Lung (tissue), 12 donors: Measurements from ENCODE around the gene C1orf21. TPM values are rescaled to one million over a fixed set of nuclear protein-coding genes. Genes with fewer than 3 reads are reported as not detected.

Source experiments
- ATAC-seq: fragments of 200-7000 bp; cut with Tn5 transposase; one replicate; pipeline ENCODE4 v1.9.1; 2020; ENCODE audit warnings: moderate number of reproducible peaks; ENCODE audit not compliant: insufficient read depth, low FRiP score
- DNase-seq, 3 donors: peaks; one replicate each; pipeline ENCODE4 v3.0.0-alpha.2; 2013 to 2017
- H3K27ac ChIP-seq, 2 donors: one replicate each; pipeline ENCODE4 v1.5.1; 2013; ENCODE audit warnings: mild to moderate bottlenecking in 2 of 2, moderate library complexity in 2 of 2, control low read depth in 1 of 2, inconsistent platforms in 1 of 2, low read depth in 1 of 2, low read length in 1 of 2
- H3K27me3 ChIP-seq, 3 donors: one replicate each; pipeline ENCODE4 v1.5.1; 2013; ENCODE audit warnings: low read length in 2 of 3; ENCODE audit not compliant: control insufficient read depth in 3 of 3, insufficient read depth in 3 of 3
- H3K36me3 ChIP-seq, 4 donors: one replicate each; pipeline ENCODE4 v1.5.1; 2013; ENCODE audit warnings: low read length in 4 of 4, mild to moderate bottlenecking in 1 of 4, moderate library complexity in 1 of 4; ENCODE audit not compliant: control insufficient read depth in 4 of 4, insufficient read depth in 4 of 4
- H3K4me1 ChIP-seq, 5 donors: one replicate each; pipeline ENCODE4 v1.5.1; 2013; ENCODE audit warnings: low read length in 5 of 5, mild to moderate bottlenecking in 2 of 5, moderate library complexity in 1 of 5; ENCODE audit not compliant: control insufficient read depth in 5 of 5, insufficient read depth in 5 of 5
- H3K4me3 ChIP-seq: one replicate; pipeline ENCODE4 v1.5.1; 2013; ENCODE audit warnings: mild to moderate bottlenecking, control low read depth, moderate library complexity
- H3K9ac ChIP-seq, 2 donors: one replicate each; pipeline ENCODE4 v1.5.1; 2013; ENCODE audit warnings: low read length in 2 of 2, control low read depth in 1 of 2; ENCODE audit not compliant: insufficient read depth in 1 of 2
- H3K9me3 ChIP-seq, 4 donors: one replicate each; pipeline ENCODE4 v1.5.1; 2013; ENCODE audit warnings: low read length in 3 of 4, mild to moderate bottlenecking in 1 of 4, moderate library complexity in 1 of 4; ENCODE audit not compliant: control insufficient read depth in 4 of 4, insufficient read depth in 3 of 4
- WGBS, 2 donors: extraction: QIAGEN DNeasy Blood & Tissue Kit; methylation state at CpG; one replicate each; pipeline ENCODE4 v1.1.7; 2013; 5-methylcytosine and 5-hydroxymethylcytosine counted together
- polyA plus RNA-seq, 2 donors: library from polyadenylated mRNA; stranded (reverse); fragments of 200-250 nt; gene quantifications; one replicate each; pipeline ENCODE4 v1.2.1, GENCODE V29; 2013
- total RNA-seq, 2 donors: library from RNA; depleted of rRNA in 1 of 2; stranded (reverse); fragments of >200 nt in 1 of 2; gene quantifications; one replicate each; pipeline ENCODE4 v1.2.1, GENCODE V29; 2014 to 2021
- TF ChIP-seq, protein P1 (sequence below): IDR thresholded peaks from 2 replicates; pipeline ENCODE4 v1.5.1; 2012; ENCODE audit warnings: mild to moderate bottlenecking; ENCODE audit errors: control extremely low read depth, extremely low read depth
- donor health status: control.
- donor health status: control.
- donor health status: Bipolar disorder and iron deficiency.
- donor health status: healthy.
- donor health status: DM: yes; HTN: yes; CAD: no.

Gene C1orf21
- total and polyA plus RNA-seq, 4 donors: 16.2 to 59.9 (median 45.5) TPM

GRCh38 chr1:184438363-184438762, 51.5 kb downstream of the C1orf21 start:
- TF ChIP-seq, protein P1, sequence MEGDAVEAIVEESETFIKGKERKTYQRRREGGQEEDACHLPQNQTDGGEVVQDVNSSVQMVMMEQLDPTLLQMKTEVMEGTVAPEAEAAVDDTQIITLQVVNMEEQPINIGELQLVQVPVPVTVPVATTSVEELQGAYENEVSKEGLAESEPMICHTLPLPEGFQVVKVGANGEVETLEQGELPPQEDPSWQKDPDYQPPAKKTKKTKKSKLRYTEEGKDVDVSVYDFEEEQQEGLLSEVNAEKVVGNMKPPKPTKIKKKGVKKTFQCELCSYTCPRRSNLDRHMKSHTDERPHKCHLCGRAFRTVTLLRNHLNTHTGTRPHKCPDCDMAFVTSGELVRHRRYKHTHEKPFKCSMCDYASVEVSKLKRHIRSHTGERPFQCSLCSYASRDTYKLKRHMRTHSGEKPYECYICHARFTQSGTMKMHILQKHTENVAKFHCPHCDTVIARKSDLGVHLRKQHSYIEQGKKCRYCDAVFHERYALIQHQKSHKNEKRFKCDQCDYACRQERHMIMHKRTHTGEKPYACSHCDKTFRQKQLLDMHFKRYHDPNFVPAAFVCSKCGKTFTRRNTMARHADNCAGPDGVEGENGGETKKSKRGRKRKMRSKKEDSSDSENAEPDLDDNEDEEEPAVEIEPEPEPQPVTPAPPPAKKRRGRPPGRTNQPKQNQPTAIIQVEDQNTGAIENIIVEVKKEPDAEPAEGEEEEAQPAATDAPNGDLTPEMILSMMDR: no peak
- ATAC-seq: no peak
- WGBS, 2 donors: 95% methylated on average over 2 of the region's 2 CpGs

GRCh38 chr1:184442260-184442659, 55.4 kb downstream of the C1orf21 start:
- TF ChIP-seq, protein P1: no peak
- Histone ChIP-seq H3K27me3 (no peaks in the 10 kb centered on the region), H3K36me3 (no peaks in the 10 kb centered on the region), H3K4me3 (no peak overlapping the region), H3K9ac (no peak overlapping the region), H3K27ac (no peak overlapping the region), H3K9me3 (no peaks in the 10 kb centered on the region), H3K4me1 (peaks cover 0 to 23% (median 0%) of the 10 kb centered on the region in 5 donors)
- DNase-seq (no peak), ATAC-seq (no peak)
- 89 to 97% methylated on average over 3 of the region's 3 CpGs for WGBS, 2 donors

More at GRCh38 chr1:184438363-184438762, 51.5 kb downstream of the C1orf21 start:
- Histone ChIP-seq H3K27ac (no peak overlapping the region), H3K9me3 (no peaks in the 10 kb centered on the region), H3K36me3 (no peaks in the 10 kb centered on the region), H3K4me3 (no peak overlapping the region), H3K4me1 (peaks cover 0 to 15% (median 0%) of the 10 kb centered on the region in 5 donors), H3K9ac (no peak overlapping the region), H3K27me3 (no peaks in the 10 kb centered on the region)
- DNase-seq: no peak

GRCh38 chr1:184443201-184443600, 56.4 kb downstream of the C1orf21 start:
- WGBS, 2 donors: 78 to 88% methylated on average over 3 of the region's 3 CpGs

More at GRCh38 chr1:184443201-184443600, 56.4 kb downstream of the C1orf21 start:
- Histone ChIP-seq H3K9me3 (no peaks in the 10 kb centered on the region), H3K4me1 (peaks cover 0 to 23% (median 0%) of the 10 kb centered on the region in 5 donors), H3K27me3 (no peaks in the 10 kb centered on the region), H3K36me3 (no peaks in the 10 kb centered on the region), H3K27ac (no peak overlapping the region), H3K4me3 (no peak overlapping the region), H3K9ac (no peak overlapping the region)
- DNase-seq (peak in 1 of 3 donors; percentile 31), ATAC-seq (no peak)
- TF ChIP-seq, protein P1: no peak
